Germinal center (tissue), 1 donor: ENCODE results near the gene OTUD3.
A peak's percentile ranks its signal among the peaks of the same experiment; 100 is the strongest.
"Not testable (repeated sequence)": the region's sequence is repeated elsewhere in the genome, so short reads cannot be mapped to it uniquely, and the experiment has no call there.

Source experiments
- DNase-seq: peaks from one replicate; pipeline ENCODE4 v3.0.0; 2012; ENCODE audit warnings: mixed read lengths, low spot score

OTUD3 gene

DNA sequence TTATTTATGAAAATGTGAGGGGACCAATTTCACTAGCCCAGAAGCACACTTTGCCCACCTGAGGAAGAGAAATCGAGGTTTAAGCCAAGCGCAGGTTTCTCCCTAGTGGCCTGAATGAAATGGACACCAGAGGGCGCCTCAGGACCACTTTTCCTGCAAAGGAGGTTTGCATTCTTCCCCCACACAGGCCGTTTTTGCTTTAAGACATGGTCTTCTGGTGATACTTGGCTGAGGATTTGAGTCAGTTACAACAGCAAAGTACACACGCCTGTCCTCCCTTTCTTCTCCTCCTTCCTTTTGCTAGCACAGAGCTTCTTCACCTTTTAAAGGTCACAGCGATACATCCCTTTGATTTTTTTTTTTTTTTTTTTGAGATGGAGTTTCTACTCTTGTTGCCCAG, 35.9 kb downstream of the OTUD3 start:
- peak; percentile 81 for DNase-seq

DNA sequence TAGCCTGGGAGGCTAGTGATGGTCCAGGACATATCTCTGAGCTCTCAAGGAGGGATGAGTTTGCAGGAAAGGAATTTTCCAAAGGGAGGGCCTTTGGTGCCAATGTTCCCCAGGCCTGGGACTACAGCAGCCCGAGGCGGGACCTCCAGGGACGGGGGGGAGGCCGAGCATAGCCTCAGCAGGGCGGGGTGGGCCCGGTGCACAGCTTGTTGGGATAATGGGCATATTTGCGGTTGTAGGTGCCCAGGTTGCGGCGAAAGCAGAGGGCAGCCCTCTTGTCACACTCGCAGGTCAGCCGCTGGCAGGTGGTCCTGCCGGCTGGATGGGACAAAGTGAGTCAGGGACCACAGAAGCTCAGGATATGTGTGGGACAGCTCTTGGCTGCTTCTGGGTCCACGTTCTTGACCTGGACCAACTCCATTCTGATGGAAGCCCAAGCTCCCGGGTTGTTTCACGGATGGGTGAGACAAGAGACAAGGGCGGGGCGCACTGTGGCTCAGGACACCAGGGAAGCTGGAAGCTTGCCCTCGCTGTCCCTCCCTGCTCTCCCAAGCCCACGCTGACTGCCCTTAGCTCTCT, 38.0 kb downstream of the OTUD3 start:
- no peak for DNase-seq

DNA sequence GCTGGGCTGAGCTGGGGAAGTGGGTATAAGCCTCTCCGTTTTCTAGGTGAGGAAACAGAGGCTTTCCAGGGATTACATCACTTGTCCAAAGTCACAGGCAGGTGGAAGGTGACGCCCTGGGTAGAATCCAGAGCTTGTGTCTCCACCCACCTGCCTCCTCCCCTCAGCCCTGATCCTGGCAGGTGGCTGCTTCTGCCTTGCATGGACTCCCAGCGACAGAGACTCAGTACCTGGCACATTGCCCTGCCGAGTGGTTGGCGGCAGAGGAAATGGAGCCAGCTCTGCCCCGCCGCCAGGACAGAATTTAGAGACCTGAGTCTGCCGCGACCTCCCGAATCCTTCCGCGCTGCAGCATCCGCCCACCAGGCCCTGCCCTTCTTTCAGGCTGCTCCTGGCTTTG, 39.1 kb downstream of the OTUD3 start:
- DNase-seq = no peak

DNA sequence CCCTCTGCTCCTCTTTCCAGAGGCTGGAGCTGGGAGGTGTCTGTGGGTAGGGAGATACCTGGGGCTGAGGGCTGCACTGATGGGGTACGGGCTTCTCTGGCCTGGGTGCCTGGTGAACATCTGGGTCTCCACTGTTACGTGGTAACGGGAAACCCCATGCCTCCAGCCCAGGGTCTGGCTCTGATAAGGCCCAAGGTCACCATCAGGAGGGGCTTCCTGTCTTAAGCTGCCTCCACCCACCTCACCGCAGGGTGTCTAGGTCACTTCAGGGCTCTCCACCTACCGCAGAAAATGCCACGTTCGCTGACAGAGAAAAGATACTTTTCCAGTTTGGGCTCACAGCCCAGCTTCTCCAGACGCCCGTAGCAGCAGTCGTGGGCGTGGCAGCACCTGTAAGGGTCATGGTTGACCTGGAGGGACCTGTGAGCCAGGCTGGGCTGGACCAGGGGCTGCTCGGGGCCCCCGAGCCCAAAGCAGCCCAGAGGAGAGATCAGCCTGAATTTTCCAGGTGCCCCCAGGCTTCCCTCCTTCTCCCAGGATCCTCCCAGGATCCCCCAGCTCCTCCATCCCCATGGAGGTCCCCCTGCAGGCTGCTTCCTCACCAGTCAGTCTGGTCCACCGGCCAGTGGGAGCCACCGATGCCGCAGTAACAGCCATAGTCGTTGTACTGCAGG, 40.0 kb downstream of the OTUD3 start:
- DNase-seq = no peak

GRCh38 chr1:19923137-19923952, 41.1 kb downstream of the OTUD3 start, which contains the start of gene PLA2G2E:
Gene PLA2G2E, minus strand, starts transcription at chr1:19923617. Its CDS starts 58 bp downstream, at chr1:19923559.
- no peak for DNase-seq

- no peak for DNase-seq
These were observed 41.8 kb downstream of the OTUD3 start for GRCh38 chr1:19923953-19924346.

DNA sequence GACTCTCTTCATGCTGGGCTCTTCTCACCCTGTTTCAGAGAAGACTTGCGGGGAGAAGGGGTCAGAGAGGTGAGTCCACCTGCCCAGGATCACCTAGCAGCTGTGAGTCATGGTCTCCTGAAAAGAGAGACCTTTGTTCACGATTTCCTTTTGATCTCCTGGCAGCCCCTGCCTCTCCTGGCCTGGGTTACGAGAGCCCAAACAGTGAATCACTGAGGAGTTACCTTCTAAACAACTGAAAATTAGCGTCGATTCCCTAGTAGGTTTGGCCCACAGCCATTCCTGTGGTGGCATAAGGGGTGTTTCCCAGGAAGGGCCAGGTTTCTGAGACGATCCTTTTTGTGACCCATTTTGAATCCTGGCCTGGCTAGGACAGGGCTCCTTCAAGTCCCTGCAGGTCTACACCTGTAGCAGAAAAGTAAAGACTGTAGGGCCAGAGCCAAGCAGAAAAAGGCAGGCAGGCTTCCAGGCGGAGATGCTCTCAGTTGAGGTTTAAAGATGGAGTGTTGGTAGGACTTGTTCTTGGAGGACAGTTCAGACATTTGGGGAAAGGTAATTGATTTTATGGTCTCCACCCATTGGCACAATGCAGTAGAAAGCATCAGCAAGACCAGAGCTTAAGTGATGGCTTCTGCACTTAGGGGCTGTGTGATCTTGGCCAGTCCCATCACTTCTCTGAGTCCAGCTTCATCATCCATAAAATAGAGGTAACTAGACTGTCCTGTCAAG, 43.3 kb downstream of the OTUD3 start:
- no peak for DNase-seq

GRCh38 chr1:19926296-19927129, 44.3 kb downstream of the OTUD3 start:
- DNase-seq = no peak

DNA sequence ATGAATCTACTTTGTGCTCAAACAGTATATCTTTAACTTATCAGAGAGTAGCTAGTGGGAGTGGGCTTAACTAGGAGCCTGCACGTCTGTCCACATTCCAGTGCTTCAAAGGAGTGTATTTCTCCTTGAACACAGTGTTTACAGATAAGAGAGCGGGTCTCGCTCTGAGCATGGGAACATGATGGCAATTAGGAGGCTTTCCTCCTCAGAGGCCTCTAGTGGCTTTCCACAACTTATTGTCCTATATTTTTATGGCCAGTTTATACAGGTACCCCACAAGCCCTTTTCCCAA, 44.9 kb downstream of the OTUD3 start:
- DNase-seq = not testable (repeated sequence)

DNA sequence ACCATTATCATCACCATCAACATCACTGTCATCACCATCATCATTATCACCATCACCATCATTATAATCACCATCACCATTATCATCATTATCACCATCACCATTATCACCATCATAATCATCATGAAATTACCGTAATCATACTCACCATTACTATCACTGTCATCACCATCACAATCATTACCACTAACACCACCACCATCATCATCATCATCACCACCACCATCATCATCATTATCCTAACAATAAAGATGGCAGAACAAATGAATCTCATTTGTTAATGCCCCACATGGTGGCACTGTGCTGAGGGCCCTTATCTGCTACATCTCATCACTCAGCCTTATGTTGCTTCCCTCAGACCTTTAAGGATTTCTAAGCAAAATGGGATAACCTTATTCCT, 50.7 kb downstream of the OTUD3 start:
- DNase-seq = no peak

GRCh38 chr1:19934336-19934735, 52.1 kb downstream of the OTUD3 start:
- DNase-seq = no peak

GRCh38 chr1:19936061-19936750, 54.0 kb downstream of the OTUD3 start:
- DNase-seq = no peak

DNA sequence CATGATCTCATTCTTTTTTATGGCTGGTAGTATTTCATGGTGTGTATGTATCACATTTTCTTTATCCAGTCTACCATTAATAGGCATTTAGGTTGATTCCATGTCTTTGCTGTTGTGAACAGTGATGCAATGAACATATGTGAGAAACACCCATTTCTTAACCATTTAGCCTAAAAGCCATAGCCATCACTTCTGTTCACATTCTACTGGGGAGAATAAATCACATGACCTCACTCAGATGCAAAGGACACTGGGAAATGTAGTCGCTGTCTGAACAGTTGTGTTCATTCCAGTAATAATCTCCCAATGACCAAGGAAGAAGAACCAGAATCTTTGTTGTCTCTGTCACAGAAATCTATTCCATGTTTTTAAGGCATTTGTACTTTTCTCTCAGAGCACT, 56.3 kb downstream of the OTUD3 start:
- no peak for DNase-seq

- DNase-seq = no peak
These were observed 58.5 kb downstream of the OTUD3 start for GRCh38 chr1:19940486-19941205.

- no peak for DNase-seq
These were observed 59.0 kb downstream of the OTUD3 start for GRCh38 chr1:19941206-19941568.

- DNase-seq = no peak
These were observed 59.9 kb downstream of the OTUD3 start for GRCh38 chr1:19942088-19942487.

DNA sequence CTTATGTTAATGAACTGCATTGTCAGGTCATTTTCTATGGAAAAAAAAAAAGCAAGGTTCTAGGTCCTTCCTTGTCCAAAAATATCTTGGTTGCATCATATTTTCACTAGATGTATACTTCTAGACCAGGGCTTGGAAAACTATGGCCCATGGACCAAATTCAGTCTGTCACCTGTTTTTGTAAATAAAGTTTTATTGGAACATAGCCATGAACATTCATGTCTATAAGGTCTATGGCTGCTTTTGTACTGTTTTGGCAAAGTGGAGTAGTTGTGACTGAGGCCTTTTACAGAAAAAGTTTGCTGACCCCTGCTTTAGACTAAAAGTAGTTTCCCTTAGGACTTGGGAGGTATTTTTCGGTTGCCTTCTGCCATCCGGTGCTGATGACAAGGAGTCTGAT, 60.5 kb downstream of the OTUD3 start:
- no peak for DNase-seq

DNA sequence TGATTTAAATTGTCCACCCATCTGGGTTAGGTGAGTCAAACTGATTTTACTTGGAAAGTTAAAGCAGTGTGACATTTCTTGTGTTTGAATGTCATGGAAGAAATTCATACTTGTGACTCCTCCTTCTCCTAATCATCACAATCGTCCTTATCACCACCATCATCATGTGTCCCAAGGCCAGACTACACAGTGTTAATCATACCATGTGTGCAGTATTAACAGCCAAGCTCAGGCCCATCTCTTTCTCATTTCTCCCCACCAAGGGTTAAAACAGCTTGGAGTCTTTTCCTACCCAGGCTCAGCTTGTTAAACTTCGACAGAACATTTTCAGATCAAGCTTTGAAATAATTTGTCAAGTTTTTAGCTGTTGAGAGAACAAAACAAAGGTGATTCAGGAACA, 63.7 kb downstream of the OTUD3 start:
- DNase-seq = no peak

- DNase-seq = no peak
These were observed 64.1 kb downstream of the OTUD3 start for GRCh38 chr1:19946331-19946751.

- DNase-seq = no peak
These were observed 64.8 kb downstream of the OTUD3 start for GRCh38 chr1:19946971-19947370.

DNA sequence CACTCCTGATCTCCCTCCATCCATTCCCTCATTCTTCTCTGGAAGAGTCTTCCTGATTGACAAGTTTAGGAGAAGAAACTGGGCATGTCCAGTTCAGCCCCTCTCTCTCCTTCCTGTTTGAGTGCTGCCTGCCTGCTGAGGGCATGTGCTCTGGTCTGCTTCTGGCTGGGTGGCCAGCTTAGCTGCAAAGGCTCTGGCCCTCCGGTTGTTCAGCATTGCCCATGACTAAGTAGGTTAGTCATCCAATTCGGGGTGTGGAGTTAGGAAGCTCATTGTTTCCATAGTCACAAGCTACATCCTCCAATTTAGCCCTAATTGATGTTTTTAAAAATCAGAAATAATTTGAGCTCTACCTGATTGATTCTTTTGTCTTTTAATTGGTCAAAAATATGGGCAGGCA, 66.8 kb downstream of the OTUD3 start:
- no peak for DNase-seq
